OCI-LY7 (cell line): ENCODE data around the gene PIGL.

ENCODE experiments used
- EZH2phosphoT487 ChIP-seq: fragments of 200-600 bp; sonication (generic); IDR thresholded peaks from 2 replicates; pipeline ENCODE4 v1.6.1; 2018; ENCODE audit warnings: low read depth, borderline replicate concordance, mild to moderate bottlenecking, mixed run types, antibody characterized with exemption, low read length, moderate library complexity, mixed read lengths
- TF ChIP-seq, protein P1 (sequence below): fragments of 200-600 bp; sonication (generic); conservative IDR thresholded peaks from 2 replicates; pipeline ENCODE4 v1.5.1; 2014; ENCODE audit warnings: mild to moderate bottlenecking, antibody characterized with exemption, low read length, moderate library complexity, mixed read lengths

DNA sequence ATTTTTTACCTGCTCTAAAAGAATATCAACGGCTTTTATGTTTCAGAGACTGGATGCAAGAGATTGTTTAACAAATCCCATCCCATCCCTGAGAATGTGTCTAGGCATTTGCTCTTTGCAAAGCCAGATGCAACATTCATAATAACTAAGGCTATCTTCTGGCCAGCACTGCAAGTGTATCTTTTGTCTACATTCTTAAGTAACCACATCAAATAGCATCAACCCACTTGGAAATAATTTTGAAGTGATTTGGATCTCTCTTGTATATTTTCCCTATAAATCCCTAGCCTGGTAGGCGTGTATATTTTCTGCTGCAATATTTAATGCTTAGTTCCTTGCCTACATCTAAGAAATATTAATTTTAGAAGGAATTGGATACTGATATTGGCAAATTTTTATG lies 64.3 kb downstream of the PIGL start:
- TF ChIP-seq, protein P1, sequence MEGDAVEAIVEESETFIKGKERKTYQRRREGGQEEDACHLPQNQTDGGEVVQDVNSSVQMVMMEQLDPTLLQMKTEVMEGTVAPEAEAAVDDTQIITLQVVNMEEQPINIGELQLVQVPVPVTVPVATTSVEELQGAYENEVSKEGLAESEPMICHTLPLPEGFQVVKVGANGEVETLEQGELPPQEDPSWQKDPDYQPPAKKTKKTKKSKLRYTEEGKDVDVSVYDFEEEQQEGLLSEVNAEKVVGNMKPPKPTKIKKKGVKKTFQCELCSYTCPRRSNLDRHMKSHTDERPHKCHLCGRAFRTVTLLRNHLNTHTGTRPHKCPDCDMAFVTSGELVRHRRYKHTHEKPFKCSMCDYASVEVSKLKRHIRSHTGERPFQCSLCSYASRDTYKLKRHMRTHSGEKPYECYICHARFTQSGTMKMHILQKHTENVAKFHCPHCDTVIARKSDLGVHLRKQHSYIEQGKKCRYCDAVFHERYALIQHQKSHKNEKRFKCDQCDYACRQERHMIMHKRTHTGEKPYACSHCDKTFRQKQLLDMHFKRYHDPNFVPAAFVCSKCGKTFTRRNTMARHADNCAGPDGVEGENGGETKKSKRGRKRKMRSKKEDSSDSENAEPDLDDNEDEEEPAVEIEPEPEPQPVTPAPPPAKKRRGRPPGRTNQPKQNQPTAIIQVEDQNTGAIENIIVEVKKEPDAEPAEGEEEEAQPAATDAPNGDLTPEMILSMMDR = no peak
- no peak for TF ChIP-seq EZH2phosphoT487
